Ishikawa (cell line): ENCODE data around the gene MYOZ3.

Source experiments
- CEBPB ChIP-seq: IDR thresholded peaks from 2 replicates; pipeline ENCODE4 v1.6.1; 2012
- CREB1 ChIP-seq: IDR thresholded peaks from 2 replicates; pipeline ENCODE4 v1.6.1; 2012; ENCODE audit warnings: low read depth
- EGR1 ChIP-seq: IDR thresholded peaks from 2 replicates; pipeline ENCODE4 v1.6.1; 2012
- EP300 ChIP-seq: IDR thresholded peaks from 2 replicates; pipeline ENCODE4 v1.6.1; 2012; ENCODE audit warnings: borderline replicate concordance
- FOXM1 ChIP-seq: IDR thresholded peaks from 2 replicates; pipeline ENCODE4 v1.6.1; 2012; ENCODE audit warnings: low read depth, borderline replicate concordance
- NFIC ChIP-seq: IDR thresholded peaks from 2 replicates; pipeline ENCODE4 v1.6.1; 2012
- RAD21 ChIP-seq: IDR thresholded peaks from 2 replicates; pipeline ENCODE4 v1.6.1; 2012; ENCODE audit warnings: low read depth
- TAF1 ChIP-seq: IDR thresholded peaks from 2 replicates; pipeline ENCODE4 v1.6.1; 2012; ENCODE audit warnings: low read depth, mild to moderate bottlenecking
- TCF12 ChIP-seq: IDR thresholded peaks from 2 replicates; pipeline ENCODE4 v1.6.1; 2012; ENCODE audit warnings: low read depth
- TEAD4 ChIP-seq: IDR thresholded peaks from 2 replicates; pipeline ENCODE4 v1.6.1; 2012
- USF1 ChIP-seq: IDR thresholded peaks from 2 replicates; pipeline ENCODE4 v1.6.1; 2012
- YY1 ChIP-seq: IDR thresholded peaks from 2 replicates; pipeline ENCODE4 v1.6.1; 2012; ENCODE audit warnings: low read depth
- ZBTB7A ChIP-seq: IDR thresholded peaks from 2 replicates; pipeline ENCODE4 v1.6.1; 2012; ENCODE audit warnings: low read depth
- TF ChIP-seq, protein P1 (sequence below): IDR thresholded peaks from 2 replicates; pipeline ENCODE4 v1.6.1; 2012; ENCODE audit warnings: low read depth, mild to moderate bottlenecking
- TF ChIP-seq, protein P2 (sequence below): IDR thresholded peaks from 2 replicates; pipeline ENCODE4 v1.6.1; 2012

The MYOZ3 gene

DNA sequence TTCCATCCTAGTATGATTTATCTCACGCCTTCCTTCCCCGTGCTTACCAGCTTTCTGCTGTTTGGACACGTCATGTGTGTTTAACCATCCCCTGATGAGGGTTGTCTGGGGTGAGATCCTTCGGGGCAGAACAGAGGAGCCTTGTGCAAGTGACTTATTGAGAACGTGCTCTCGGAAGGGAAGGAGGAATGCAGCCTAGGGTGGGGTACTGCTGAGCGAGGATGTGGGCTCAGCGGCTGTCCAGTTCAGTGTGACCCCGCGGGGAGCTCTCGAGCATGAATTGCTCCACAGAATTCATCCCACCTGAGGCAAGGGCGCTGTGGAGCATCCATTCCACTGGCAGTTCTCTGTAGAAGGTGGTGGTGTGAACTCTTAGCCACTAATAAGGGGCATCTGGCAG is 4.0 kb downstream of the MYOZ3 start:
- TF ChIP-seq TEAD4 (no peak), YY1 (no peak), EP300 (no peak), TAF1 (no peak), ZBTB7A (no peak), FOXM1 (no peak), USF1 (no peak), TCF12 (no peak), RAD21 (no peak)
- TF ChIP-seq, protein P1, sequence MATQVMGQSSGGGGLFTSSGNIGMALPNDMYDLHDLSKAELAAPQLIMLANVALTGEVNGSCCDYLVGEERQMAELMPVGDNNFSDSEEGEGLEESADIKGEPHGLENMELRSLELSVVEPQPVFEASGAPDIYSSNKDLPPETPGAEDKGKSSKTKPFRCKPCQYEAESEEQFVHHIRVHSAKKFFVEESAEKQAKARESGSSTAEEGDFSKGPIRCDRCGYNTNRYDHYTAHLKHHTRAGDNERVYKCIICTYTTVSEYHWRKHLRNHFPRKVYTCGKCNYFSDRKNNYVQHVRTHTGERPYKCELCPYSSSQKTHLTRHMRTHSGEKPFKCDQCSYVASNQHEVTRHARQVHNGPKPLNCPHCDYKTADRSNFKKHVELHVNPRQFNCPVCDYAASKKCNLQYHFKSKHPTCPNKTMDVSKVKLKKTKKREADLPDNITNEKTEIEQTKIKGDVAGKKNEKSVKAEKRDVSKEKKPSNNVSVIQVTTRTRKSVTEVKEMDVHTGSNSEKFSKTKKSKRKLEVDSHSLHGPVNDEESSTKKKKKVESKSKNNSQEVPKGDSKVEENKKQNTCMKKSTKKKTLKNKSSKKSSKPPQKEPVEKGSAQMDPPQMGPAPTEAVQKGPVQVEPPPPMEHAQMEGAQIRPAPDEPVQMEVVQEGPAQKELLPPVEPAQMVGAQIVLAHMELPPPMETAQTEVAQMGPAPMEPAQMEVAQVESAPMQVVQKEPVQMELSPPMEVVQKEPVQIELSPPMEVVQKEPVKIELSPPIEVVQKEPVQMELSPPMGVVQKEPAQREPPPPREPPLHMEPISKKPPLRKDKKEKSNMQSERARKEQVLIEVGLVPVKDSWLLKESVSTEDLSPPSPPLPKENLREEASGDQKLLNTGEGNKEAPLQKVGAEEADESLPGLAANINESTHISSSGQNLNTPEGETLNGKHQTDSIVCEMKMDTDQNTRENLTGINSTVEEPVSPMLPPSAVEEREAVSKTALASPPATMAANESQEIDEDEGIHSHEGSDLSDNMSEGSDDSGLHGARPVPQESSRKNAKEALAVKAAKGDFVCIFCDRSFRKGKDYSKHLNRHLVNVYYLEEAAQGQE, result no peak

DNA sequence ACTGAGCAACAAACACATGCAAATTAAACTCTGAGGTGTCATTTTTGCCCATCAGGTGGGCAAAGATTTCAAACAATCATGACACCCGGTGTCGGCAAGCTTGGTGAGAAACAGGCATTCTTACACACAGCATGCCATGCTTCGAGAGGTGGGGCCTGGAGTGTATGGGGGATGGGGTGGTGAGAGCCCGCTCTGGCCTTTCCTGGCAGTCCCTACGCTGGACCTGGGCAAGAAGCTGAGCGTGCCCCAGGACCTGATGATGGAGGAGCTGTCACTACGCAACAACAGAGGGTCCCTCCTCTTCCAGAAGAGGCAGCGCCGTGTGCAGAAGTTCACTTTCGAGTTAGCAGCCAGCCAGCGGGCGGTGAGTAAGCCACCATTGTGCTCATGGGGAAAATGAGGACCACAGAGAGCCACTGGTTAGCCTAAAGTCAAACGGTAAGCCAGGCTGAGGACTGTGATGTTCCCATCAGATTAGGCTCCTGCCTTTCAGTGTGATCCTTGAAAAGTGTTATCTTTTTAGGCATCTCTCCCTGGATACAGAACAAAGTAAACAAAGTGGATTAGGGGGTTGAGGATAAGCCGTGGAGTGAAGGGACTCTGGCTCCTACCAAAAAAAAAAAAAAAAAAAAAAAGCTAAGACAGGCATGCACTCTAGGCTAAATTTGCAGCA is 9.4 kb downstream of the MYOZ3 start:
- TF ChIP-seq YY1 (no peak), CEBPB (no peak), CREB1 (no peak), ZBTB7A (no peak)

GRCh38 chr5:150670948-150671310 is 9.9 kb downstream of the MYOZ3 start:
- no peak for TF ChIP-seq FOXM1
- no peak for TF ChIP-seq EGR1
- TF ChIP-seq TAF1, result no peak
- no peak for TF ChIP-seq USF1
- no peak for TF ChIP-seq EP300
- TF ChIP-seq, protein P1, result no peak
- TF ChIP-seq RAD21, result no peak
- TF ChIP-seq CREB1, result no peak
- no peak for TF ChIP-seq TCF12
- TF ChIP-seq ZBTB7A, result no peak
- no peak for TF ChIP-seq TEAD4

GRCh38 chr5:150671509-150672236 is 10.6 kb downstream of the MYOZ3 start:
- TF ChIP-seq ZBTB7A (no peak), EGR1 (no peak), CEBPB (no peak), NFIC (no peak), RAD21 (no peak), USF1 (no peak)

- TF ChIP-seq TAF1, result no peak
- no peak for TF ChIP-seq CREB1
- TF ChIP-seq USF1, result no peak
- no peak for TF ChIP-seq TEAD4
- TF ChIP-seq, protein P1, result no peak
- TF ChIP-seq ZBTB7A, result no peak
- TF ChIP-seq EGR1, result no peak
- no peak for TF ChIP-seq RAD21
- TF ChIP-seq, protein P2, sequence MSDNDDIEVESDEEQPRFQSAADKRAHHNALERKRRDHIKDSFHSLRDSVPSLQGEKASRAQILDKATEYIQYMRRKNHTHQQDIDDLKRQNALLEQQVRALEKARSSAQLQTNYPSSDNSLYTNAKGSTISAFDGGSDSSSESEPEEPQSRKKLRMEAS, result no peak
- TF ChIP-seq NFIC, result no peak
- TF ChIP-seq EP300, result no peak
Observed at GRCh38 chr5:150672237-150672883, 11.3 kb downstream of the MYOZ3 start.
